GM21737 (cell line): ENCODE measurements around the gene UMOD.
"Not testable (repeated sequence)": the region's sequence is repeated elsewhere in the genome, so short reads cannot be mapped to it uniquely, and the experiment has no call there.

Experiments
- ATAC-seq: cut with Tn5 transposase; IDR thresholded peaks from one replicate; pipeline ENCODE4 v1.9.1; 2021; ENCODE audit warnings: mild to moderate bottlenecking, moderate library complexity; ENCODE audit not compliant: unreplicated experiment

Gene UMOD

GRCh38 chr16:20321671-20322070 lies 30.8 kb downstream of the UMOD start:
- no peak for ATAC-seq

- ATAC-seq = not testable (repeated sequence)
Observed at GRCh38 chr16:20321051-20321450, 31.5 kb downstream of the UMOD start.

DNA sequence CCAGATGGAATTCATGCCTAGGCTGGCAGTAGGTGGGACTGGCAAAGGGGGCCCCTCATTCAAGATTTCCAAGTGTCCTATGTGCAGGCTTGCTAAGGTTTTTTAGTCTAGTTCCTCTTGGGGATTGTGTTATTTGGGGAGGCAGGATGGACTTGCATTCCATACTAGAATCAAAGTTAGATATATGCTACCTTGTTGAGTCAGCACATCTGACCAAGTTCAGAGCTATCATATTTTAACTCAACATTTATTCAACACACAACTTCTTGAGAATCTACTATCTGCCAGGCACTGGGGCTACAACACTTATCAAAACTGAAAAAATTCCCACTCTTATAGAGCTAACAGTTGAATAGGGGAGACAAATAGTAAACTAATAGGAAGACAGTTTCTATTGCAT lies 31.9 kb downstream of the UMOD start:
- no peak for ATAC-seq

DNA sequence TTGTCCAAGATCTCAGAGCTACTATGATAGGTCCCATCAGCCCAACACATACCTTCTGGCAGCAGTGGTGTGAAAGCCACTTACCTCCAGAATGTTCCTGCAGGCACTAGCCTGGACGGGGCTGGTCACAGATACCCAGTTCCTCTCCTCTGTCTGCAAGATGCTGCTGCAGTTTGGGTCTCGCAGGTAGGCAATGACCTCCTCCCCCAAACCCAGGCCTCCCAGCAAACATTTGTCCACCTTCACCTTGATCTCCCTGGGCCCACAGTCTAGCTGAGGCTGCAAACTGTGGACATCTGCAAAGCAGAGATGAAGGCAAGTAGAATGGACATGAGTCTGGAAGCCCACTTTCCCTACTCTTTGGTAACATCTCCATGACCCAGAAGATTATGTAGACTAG lies 32.3 kb downstream of the UMOD start:
- ATAC-seq = no peak

DNA sequence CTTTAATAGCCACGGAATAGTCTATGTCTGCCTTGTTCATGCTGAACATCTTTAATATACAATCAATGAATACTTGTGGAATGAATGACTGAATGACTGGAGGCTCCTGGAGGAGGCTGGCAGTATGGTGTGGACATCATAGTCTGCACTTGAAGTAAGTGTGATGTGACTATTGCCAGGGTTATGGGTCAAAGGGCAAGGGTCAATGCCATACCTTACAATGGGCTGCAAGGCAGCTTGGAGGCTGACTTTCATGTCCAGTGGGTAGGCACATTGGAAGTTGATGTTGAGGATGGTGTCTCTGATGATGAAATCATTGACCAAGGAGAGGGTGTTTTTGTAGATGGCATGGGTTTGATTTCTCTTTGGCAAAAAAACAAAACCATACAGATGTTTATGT lies 33.1 kb downstream of the UMOD start:
- ATAC-seq = no peak

DNA sequence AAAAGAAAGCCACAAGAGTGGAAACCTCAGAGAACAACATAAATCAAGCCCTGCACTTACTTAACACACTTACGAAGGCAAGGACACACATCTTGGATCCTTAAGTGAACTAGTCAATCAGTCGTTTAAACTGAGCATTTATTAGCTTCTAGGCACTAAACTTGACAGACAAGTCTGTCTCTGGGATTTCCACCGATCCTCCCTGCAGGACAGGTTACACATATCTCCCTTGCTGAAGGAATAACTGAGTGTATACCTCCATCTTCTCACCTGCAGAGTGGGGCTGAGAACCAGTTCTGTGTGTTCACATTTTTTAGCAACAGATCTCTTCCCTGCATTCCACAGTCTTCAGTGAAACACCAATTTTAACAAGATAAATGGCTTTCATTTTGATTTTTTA lies 34.1 kb downstream of the UMOD start:
- no peak for ATAC-seq

GRCh38 chr16:20318006-20318405 lies 34.5 kb downstream of the UMOD start:
- ATAC-seq = no peak

DNA sequence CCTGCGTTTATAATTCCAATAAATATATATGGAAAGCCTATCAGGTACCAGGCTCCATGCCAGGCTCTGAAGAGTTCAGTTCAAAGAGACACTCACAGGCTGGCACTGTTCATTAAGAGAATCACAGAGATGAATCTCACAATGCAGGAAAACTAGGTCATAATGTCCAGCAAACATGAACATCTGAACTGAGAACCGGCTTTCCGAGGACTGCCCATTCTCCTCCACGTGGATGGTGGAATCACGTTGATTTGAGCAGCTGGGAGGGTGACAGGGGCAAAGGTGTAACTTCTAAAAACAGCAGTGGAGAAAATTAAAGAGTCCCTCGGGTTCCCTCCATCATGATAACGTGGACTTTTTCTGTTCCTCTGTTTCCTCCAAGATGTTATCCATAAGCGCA lies 35.4 kb downstream of the UMOD start:
- no peak for ATAC-seq

DNA sequence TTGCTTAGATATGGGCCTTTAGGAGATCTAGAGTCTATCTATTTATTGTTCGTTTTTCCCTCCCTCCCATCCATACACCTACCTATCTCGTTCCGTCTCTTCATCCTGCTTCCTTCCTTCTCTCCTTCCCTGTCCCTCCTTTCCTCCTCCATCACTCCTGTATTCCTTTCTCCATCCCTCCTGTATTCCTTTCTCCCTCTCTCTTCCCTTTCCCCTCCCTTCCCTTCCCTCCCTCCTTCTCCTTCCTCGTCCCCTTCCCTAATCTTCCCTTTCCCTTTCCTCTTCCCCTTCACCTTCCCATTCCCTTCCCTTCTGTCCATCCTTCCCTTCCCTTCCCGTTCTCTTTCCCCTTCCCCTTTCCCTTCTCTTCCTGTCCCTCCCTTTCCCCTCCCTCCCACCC lies 35.8 kb downstream of the UMOD start:
- ATAC-seq = no peak

- ATAC-seq = no peak
Observed at GRCh38 chr16:20315764-20316163, 36.8 kb downstream of the UMOD start.

DNA sequence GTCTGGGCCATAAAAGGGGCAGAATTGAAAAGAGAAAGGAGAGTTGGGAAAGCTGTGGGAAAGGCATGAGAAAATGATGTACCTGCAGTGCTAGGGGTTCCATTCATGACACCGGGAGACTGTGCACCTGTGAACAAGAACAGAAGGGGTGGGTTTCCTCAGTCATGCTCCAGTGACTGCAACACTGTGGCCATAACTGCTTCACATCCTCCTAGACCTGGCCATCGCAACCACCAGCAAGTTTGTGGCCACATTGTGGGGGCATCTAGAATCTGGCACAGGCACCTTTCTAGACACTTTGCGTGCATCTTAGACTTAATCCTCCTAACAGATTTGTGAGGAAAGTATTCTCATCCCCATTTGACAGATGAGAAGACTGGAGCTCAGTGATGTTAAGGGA lies 37.9 kb downstream of the UMOD start:
- no peak for ATAC-seq

DNA sequence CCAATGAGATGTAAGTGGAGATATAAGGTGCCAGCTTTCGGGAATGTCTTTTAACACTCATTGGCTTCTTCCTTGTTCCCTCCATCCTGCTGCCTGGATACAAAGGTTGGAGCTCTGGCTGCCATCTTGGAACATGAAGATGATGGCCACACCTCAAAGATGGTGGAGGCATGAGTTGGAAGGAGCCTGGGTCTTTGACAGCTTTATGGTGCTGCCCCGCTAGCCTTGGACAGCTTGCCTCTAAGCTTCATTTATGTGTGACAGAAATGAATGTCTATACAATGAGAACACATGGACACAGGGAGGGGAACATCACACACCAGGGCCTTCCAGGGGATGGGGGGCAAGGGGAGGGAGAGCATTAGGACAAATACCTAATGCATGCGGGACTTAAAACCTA lies 38.8 kb downstream of the UMOD start:
- ATAC-seq = no peak

DNA sequence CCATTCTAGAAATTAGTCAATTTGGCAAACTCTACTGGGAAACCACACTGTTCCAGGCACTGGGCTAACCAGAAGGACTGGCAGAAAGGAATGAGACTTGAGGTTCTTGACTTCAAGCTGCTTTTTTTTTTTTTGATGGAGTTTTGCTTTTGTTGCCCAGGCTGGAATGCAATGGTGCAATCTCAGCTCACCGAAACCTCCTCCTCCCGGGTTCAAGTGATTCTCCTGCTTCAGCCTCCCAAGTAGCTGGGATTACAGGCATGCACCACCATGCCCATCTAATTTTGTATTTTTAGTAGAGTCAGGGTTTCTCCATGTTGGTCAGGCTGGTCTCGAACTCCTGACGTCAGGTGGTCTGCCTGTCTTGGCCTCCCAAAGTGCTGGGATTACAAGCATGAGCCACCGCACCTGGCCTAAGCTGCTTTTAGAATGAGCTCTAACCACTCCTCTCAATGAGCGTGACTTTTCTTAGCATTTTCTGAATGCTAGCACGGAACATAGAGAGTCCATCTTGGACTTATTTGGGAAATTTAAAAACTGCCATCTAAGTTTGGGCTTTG lies 39.9 kb downstream of the UMOD start:
- not testable (repeated sequence) for ATAC-seq

DNA sequence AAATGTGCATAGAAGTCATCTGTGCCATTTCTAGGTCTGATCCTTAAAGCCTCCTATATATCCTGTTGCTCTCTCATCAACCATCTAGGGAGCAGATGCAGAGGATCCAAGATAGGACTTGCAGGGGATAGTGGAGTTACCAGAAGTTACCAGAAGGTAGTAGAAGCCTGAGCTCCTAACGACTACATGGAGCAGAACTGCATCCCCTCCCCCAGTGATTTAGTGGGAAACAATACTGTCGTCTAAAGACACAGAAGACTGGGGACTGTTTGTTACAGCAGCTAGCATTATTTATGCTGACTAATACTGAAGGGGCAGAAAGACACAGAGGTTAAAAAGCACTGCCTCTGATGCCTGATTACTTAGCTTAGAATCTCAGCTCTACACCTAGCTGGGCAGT lies 41.0 kb downstream of the UMOD start:
- no peak for ATAC-seq

GRCh38 chr16:20310421-20311395 lies 41.8 kb downstream of the UMOD start:
- no peak for ATAC-seq

GRCh38 chr16:20309786-20310185 lies 42.7 kb downstream of the UMOD start:
- no peak for ATAC-seq

DNA sequence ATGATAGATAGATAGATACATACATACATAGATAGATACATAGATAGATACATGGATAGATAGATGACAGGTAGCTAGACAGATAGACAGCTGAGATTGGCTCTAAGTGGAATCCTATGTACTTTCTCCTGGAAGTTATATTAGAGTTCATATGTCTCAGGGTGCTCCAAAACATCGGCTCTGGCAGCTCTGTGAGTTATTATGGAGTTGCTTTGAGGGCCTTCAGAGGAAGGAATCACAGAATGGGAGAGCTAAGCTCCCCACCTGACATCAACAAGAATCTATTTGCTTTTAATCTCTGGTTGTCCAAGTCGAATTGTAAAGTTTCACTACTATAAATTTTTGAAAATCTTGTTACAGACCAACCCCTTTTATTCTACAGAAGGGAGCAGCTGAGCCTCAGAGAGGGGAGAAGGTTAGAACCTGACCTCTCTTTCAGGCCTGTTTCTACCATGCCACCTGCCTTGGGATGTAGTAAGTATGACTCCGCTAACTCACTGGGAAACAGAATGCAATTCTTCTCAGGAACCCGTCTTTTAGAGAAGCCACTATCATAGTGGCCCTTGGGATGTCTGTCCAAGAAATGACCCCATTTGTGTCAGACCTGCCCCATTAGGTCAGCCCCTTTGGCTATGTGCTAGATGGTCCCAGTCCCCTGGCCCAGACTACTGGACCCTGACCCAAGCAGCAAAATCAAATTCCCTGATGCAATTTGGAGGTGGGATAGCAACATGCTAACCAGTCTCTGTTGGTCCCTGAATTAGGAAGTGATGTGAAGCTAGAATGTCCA lies 43.5 kb downstream of the UMOD start:
- no peak for ATAC-seq

DNA sequence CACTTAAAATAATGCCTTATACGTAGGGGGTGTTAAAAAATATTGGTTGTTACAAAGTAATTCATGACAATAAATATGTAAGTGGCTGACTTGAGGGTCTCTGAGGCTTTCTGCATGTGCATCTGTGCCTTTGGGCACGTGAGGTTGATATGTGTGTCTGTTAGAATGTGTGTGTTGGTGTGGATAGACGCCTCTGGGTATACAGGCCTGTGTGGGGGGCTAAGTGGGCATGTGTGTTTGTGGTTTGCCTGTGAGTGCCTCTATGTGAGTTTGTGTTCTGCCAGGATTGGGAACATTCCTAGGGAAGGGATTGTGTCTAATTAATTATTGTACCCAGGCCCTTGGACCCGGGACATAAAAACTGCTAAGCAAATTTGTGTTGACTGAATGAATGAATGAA lies 44.2 kb downstream of the UMOD start:
- ATAC-seq = no peak

DNA sequence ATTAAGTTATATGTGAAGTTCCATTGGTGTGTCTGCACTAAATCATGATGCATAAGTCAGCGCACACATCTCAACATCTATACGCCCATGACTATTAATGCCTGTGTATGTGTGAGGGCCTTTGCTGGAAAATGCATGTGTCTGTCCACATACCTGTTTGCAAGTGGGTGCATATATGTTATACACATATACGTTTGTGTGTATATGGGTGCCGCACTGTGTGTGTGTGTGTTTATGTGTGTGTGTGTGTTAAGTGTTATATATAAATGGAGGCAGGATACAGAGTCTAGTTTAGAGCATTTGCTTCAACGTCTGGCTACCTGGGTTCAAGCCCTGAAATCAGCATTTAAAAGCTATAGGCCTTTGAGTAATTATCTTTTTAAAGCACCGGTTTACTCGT lies 44.7 kb downstream of the UMOD start:
- ATAC-seq = no peak

- no peak for ATAC-seq
Observed at GRCh38 chr16:20307240-20307671, 45.3 kb downstream of the UMOD start.

GRCh38 chr16:20306401-20306800 lies 46.1 kb downstream of the UMOD start:
- ATAC-seq = no peak

- no peak for ATAC-seq
Observed at GRCh38 chr16:20303012-20303411, 49.5 kb downstream of the UMOD start.
